GM19328 (cell line): ENCODE measurements around the gene MED29.
"Not testable (repeated sequence)": the region's sequence is repeated elsewhere in the genome, so short reads cannot be mapped to it uniquely, and the experiment has no call there.

ENCODE experiments used
- ATAC-seq: cut with Tn5 transposase; IDR thresholded peaks from one replicate; pipeline ENCODE4 v1.9.1; 2021; ENCODE audit warnings: mild to moderate bottlenecking, moderate library complexity; ENCODE audit not compliant: unreplicated experiment

The MED29 gene

DNA sequence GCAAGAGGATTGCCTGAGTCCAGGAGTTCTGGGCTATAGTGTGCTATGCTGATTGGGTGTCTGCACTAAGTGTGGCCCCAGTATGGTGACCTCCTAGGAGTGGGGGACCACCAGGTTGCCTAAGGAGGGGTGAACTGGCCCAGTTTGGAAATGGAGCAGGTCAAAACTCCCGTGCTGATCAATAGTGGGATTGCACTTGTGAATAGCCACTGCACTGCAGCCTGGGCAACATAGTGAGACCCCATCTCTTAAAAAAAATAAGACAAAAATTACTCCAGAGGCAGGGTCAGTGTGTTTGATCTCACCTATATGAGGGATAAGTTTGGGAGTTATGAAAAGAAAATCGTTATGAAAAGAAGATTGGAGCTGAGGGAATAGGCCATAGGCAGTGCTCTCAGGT lies 22.0 kb upstream of the MED29 start:
- no peak for ATAC-seq

DNA sequence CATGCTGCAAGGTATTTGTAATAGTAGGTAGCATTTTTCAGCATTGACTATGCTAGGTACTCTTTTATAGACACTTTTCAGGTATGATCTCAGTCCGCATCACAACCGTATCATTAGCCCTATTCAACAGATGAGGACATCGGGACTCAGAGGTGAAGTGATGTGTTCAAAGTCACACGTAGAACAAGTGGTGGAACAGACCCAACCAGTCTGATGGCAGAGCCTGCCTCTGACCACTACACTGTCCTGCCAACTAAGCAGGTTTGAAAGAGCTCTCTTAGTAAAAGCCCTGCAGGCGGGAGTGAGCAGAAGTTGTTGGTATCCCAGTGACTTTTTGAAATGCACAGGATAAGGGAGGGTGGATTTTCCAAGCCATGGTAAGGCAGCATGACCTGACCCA lies 20.4 kb upstream of the MED29 start:
- no peak for ATAC-seq

DNA sequence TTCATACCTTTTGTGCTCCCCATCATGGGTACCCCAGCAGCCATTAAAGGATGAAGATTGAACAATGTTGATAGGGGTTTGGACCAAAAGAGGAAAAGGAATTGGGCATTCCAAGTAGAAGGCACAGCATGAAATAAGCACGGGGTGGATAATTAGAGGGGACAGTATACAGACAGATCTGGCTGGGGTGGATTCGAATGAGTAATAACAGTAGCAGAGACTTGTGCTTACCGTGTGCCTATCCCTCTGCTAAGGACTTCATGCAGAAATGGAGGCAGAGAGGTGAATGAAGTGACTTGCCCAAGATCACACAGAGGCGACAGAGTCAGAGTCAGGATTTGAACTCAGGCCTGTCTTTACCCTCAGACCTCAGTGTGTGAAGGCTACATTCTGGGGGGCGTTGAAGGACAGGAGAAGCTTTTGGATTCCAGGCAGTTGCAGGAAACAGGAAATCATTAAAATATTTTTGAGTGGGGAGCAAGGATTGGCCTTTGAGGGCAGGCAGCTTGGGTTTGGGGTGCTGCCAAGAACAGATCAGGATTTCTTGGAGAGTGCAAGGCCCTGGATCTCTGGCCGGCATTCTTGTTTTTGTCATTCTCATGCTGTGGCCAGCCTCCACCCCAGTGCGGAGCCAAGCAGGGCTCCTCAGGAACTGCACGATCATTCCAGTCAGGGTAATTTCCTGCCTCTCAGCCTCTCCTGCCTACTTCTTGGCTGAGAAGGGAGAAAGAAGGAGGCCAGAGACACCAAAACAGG lies 19.0 kb upstream of the MED29 start:
- ATAC-seq, result no peak

- ATAC-seq, result no peak
Observed at GRCh38 chr19:39372941-39373340, 18.2 kb upstream of the MED29 start.

DNA sequence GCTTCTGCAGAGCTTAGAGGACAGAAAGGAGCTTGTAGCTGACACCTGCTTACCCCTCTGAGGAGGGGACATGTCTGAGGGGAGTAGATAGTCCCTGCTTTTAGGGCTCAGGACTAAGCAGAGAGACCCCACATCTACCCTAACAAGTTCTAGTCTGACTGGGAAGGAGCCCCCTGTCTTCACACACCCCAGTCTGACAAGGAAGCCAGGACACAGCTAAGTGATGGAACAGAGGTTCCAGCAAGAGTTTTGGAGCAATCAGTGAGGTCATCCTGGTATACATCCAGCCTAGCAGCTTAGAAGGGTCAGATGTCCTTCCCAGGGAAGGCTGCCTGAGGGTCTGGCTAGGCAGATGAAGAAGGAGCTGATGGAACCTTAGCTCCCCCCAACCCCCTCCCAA lies 15.2 kb upstream of the MED29 start:
- ATAC-seq, result no peak

- no peak for ATAC-seq
Observed at GRCh38 chr19:39377373-39378362, 13.5 kb upstream of the MED29 start.

DNA sequence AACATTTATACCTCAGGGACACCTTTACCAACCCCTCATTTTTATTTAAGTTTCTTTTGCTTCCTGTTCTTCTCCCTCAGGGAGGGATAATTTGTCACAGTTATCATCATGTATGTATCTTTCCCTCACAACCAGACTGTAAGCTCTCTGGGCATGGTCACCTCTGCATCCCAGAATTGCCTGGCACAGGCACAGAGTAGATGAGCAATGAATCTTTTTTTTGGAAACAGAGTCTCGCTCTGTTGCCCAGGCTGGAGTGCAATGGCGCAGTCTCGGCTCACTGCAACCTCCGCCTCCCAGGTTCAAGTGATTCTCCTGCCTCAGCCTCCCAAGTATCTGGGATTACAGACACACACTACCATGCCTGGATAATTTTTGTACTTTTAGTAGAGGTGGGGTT lies 11.8 kb upstream of the MED29 start:
- ATAC-seq, result not testable (repeated sequence)

- no peak for ATAC-seq
Observed at GRCh38 chr19:39379865-39380396, 11.2 kb upstream of the MED29 start.

GRCh38 chr19:39380521-39381502 lies 10.4 kb upstream of the MED29 start:
- ATAC-seq, result no peak

GRCh38 chr19:39381910-39382611 lies 9.1 kb upstream of the MED29 start:
- ATAC-seq, result no peak

- no peak for ATAC-seq
Observed at GRCh38 chr19:39382991-39383828, 8.0 kb upstream of the MED29 start.

- no peak for ATAC-seq
Observed at GRCh38 chr19:39384839-39385568, 6.2 kb upstream of the MED29 start.

GRCh38 chr19:39385629-39386411 lies 5.4 kb upstream of the MED29 start:
- no peak for ATAC-seq

GRCh38 chr19:39386557-39386956 lies 4.6 kb upstream of the MED29 start:
- no peak for ATAC-seq

GRCh38 chr19:39388657-39389056 lies 2.5 kb upstream of the MED29 start:
- no peak for ATAC-seq

DNA sequence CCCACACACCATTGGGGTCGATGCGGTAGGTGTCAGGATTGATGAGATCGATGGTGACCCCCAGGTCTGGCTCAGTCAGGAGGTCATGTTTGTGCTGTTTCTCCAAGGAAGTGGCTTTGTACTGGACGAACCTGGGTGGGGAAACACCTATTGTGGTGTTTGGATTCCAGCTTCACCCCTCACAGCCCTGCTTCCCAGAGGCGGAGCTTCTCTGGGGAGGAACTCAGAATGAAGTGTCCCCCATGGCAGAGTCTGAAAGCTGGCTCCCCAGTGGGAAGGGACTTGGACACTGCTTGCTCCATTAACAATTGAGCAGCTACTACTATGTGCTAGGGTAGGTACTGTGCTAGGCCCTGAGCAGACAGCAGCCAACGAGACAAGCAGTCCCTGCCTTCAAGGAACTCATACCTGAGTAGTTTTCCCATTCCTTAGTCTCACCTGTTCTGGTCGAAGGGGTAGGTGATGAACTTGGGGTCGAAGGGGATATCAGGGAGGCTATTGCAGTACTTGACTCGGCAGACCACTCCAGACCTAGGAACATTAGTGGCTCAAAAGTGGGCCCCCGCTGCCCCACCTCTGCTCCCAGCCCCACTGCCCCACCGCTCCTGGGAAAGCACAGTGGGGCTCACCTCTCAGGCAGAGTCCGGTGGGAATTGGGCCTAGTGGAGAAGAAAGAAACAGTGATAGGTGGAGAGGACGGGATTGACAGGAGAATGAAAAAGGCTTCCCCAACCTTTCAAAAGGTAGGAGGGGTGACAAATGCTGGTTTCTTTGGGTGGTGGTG lies 1.4 kb upstream of the MED29 start:
- no peak for ATAC-seq

DNA sequence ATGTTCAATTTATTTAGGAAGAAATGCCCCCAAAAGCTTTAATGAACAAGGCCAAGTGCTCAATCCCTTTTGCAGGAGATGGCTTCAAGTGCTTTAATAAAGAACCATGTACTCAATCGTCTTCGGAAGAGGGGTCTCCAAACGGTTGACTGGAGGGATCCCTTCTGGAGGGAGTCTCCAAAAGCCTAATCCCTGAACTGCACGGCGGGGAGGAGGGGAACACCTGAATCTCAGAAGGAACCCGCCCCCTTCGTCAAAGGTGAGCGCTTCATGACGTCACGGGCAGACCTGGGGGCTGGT lies 777 bp upstream of the MED29 start:
- no peak for ATAC-seq
